HepG2 (cell line): ENCODE results near the gene BRCA1. TPM values are rescaled to one million over a fixed set of nuclear protein-coding genes. Genes with fewer than 3 reads are reported as not detected.

Source experiments
- ATAC-seq: fragments of 200-7000 bp; cut with Tn5 transposase; 3 replicates; pipeline ENCODE4 v1.9.1; 2020; ENCODE audit warnings: mild to moderate bottlenecking, moderate library complexity
- BruUV-seq: library from RNA; stranded (reverse); fragments of 400-500 nt; replicated peaks from 2 replicates; lab custom pipeline; 2021; lab: Mats Ljungman, UMichigan
- CTCF ChIA-PET: fragments of 300-600 bp; formaldehyde crosslinking; extraction: SDS; loops from one replicate; lab custom pipeline; 2021; ENCODE audit warnings: low total read pairs, inconsistent platforms, low intra/inter-chr PET ratio; lab: Yijun Ruan, JAX
- POLR2A ChIA-PET: fragments of 350-600 bp; sonication (Branson Sonifier 250); formaldehyde crosslinking; loops from one replicate; lab custom pipeline; 2020; ENCODE audit warnings: antibody characterized with exemption, inconsistent platforms; lab: Yijun Ruan, JAX
- DNase-seq: peaks from one replicate; pipeline ENCODE4 v3.0.0-alpha.2; 2015; ENCODE audit warnings: low spot score
- FAIRE-seq: peaks from 3 replicates; lab custom pipeline; 2011; peaks lifted over from hg19 to GRCh38; lab: Jason Lieb, UNC
- H2AFZ ChIP-seq: one replicate; pipeline ENCODE4 v1.6.1; 2011; ENCODE audit warnings: low read length, inconsistent platforms
- H3K27ac ChIP-seq: fragments of 300-600 bp; 3 replicates; pipeline ENCODE4 v1.8.0; 2011; ENCODE audit warnings: mixed run types, mild to moderate bottlenecking, mixed read lengths, low read length, inconsistent platforms; ENCODE audit not compliant: insufficient read depth; ENCODE audit errors: extremely low read length
- H3K27me3 ChIP-seq, 2 experiments: fragments of 200-600 bp in 1 of 2; 2 replicates in 1 of 2; 3 replicates in 1 of 2; pipeline versions ENCODE4 v1.6.0 to v1.8.0; 2011; ENCODE audit warnings: low read length in 2 of 2, mild to moderate bottlenecking in 2 of 2, moderate library complexity in 2 of 2, inconsistent platforms in 1 of 2; ENCODE audit not compliant: insufficient read depth in 2 of 2, control insufficient read depth in 1 of 2
- H3K36me3 ChIP-seq, 2 experiments: fragments of 200-600 bp in 1 of 2; replicated peaks in 1 of 2; 2 replicates in 1 of 2; 3 replicates in 1 of 2; pipeline versions ENCODE4 v1.5.1 to v1.8.0; 2011; ENCODE audit warnings: low read length in 2 of 2, inconsistent platforms in 1 of 2; ENCODE audit not compliant: insufficient read depth in 2 of 2, control insufficient read depth in 1 of 2
- H3K4me1 ChIP-seq: 2 replicates; pipeline ENCODE4 v1.5.1; 2012; ENCODE audit warnings: low read length, inconsistent platforms; ENCODE audit not compliant: insufficient read depth
- H3K4me2 ChIP-seq: 2 replicates; pipeline ENCODE4 v1.6.0; 2011; ENCODE audit warnings: low read depth, low read length, inconsistent platforms
- H3K4me3 ChIP-seq, 3 experiments: fragments of 200-600 bp in 1 of 3; sonication (generic), shearing (Covaris generic) in 1 of 3; replicated peaks in 1 of 3; 2 replicates each; pipeline ENCODE4 v1.5.1; 2011 to 2016; ENCODE audit warnings: low read length in 3 of 3, inconsistent platforms in 2 of 3, low read depth in 2 of 3, mild to moderate bottlenecking in 2 of 3, control low read depth in 1 of 3, mixed read lengths in 1 of 3; ENCODE audit not compliant: insufficient read depth in 1 of 3
- H3K79me2 ChIP-seq: one replicate; pipeline ENCODE4 v1.6.1; 2011; ENCODE audit warnings: low read length, inconsistent platforms; ENCODE audit not compliant: insufficient read depth
- H3K9ac ChIP-seq: 2 replicates; pipeline ENCODE4 v1.6.0; 2011; ENCODE audit warnings: mild to moderate bottlenecking, low read depth, low read length, inconsistent platforms; ENCODE audit not compliant: insufficient read depth
- H3K9me3 ChIP-seq: 2 replicates; pipeline ENCODE4 v1.5.1; 2012; ENCODE audit warnings: mild to moderate bottlenecking, low read length
- H4K20me1 ChIP-seq: 2 replicates; pipeline ENCODE4 v1.6.0; 2011; ENCODE audit warnings: inconsistent platforms, mild to moderate bottlenecking, low read length, moderate library complexity; ENCODE audit not compliant: insufficient read depth
- ARNT2 ChIP-seq: sonication (generic); formaldehyde crosslinking; IDR thresholded peaks from 2 replicates; pipeline ENCODE4 v1.8.0; 2022; ENCODE audit warnings: mild to moderate bottlenecking, low read depth, missing genetic modification reagents, moderate library complexity
- ESRRA ChIP-seq: sonication (generic); formaldehyde crosslinking; IDR thresholded peaks from 2 replicates; pipeline ENCODE4 v1.5.1; 2020; ENCODE audit warnings: mild to moderate bottlenecking, low read depth, missing genetic modification reagents
- IRF9 ChIP-seq: sonication (generic); formaldehyde crosslinking; IDR thresholded peaks from 2 replicates; pipeline ENCODE4 v1.8.0; 2022; ENCODE audit warnings: missing genetic modification reagents, mild to moderate bottlenecking, borderline replicate concordance
- MTF1 ChIP-seq: sonication (generic); formaldehyde crosslinking; IDR thresholded peaks from 2 replicates; pipeline ENCODE4 v1.5.0; 2020; ENCODE audit warnings: missing genetic modification reagents
- NFKBIZ ChIP-seq: IDR thresholded peaks from 2 replicates; pipeline ENCODE4 v1.6.1; 2018; ENCODE audit warnings: missing genetic modification reagents, missing compliant biosample characterization
- NR2F6 ChIP-seq, 2 experiments: IDR thresholded peaks; 2 replicates each; pipeline ENCODE4 v1.6.1; 2016; ENCODE audit warnings: antibody characterized with exemption in 1 of 2, mild to moderate bottlenecking in 1 of 2
- POLR2A ChIP-seq, 2 experiments: IDR thresholded peaks; 2 replicates each; pipeline ENCODE4 v1.6.1; 2011; ENCODE audit warnings: low read depth in 2 of 2, low read length in 2 of 2, mild to moderate bottlenecking in 1 of 2, moderate library complexity in 1 of 2; ENCODE audit not compliant: insufficient read depth in 1 of 2
- POLR2AphosphoS5 ChIP-seq: IDR thresholded peaks from 2 replicates; pipeline ENCODE4 v1.6.1; 2012; ENCODE audit warnings: low read depth, low read length
- RBFOX2 ChIP-seq: fragments of 200-400 bp; formaldehyde crosslinking; IDR thresholded peaks from 2 replicates; pipeline ENCODE4 v1.6.1; 2017; ENCODE audit warnings: low read depth, mild to moderate bottlenecking, low read length
- SMAD9 ChIP-seq: sonication (generic); formaldehyde crosslinking; IDR thresholded peaks from 2 replicates; pipeline ENCODE4 v1.5.1; 2020; ENCODE audit warnings: mild to moderate bottlenecking, missing genetic modification reagents
- STAG1 ChIP-seq: sonication (generic); formaldehyde crosslinking; IDR thresholded peaks from 2 replicates; pipeline ENCODE4 v1.4.0; 2020; ENCODE audit warnings: missing genetic modification reagents
- TBX3 ChIP-seq: fragments of 450-650 bp; IDR thresholded peaks from 2 replicates; pipeline ENCODE4 v1.6.1; 2017; ENCODE audit warnings: antibody characterized with exemption, mild to moderate bottlenecking, inconsistent platforms, borderline replicate concordance
- ZMYM4 ChIP-seq: sonication (generic); formaldehyde crosslinking; IDR thresholded peaks from 2 replicates; pipeline ENCODE4 v1.8.1; 2023; ENCODE audit warnings: mild to moderate bottlenecking, missing genetic modification reagents
- ZNF180 ChIP-seq: sonication (generic); formaldehyde crosslinking; IDR thresholded peaks from 2 replicates; pipeline ENCODE4 v1.4.0; 2020; ENCODE audit warnings: low read depth, missing genetic modification reagents, borderline replicate concordance
- ZNF34 ChIP-seq: sonication (generic); formaldehyde crosslinking; IDR thresholded peaks from 2 replicates; pipeline ENCODE4 v1.4.0; 2020; ENCODE audit warnings: mild to moderate bottlenecking, missing genetic modification reagents, borderline replicate concordance
- ZNF652 ChIP-seq: IDR thresholded peaks from 2 replicates; pipeline ENCODE4 v1.6.1; 2016; ENCODE audit warnings: low read depth, borderline replicate concordance
- WGBS: methylation state at CpG from one replicate; pipeline ENCODE4 v1.1.6; 2017; ENCODE audit warnings: low lambda C conversion rate; 5-methylcytosine and 5-hydroxymethylcytosine counted together
- in situ Hi-C: cut with HindIII; loops from 2 replicates; pipeline ENCODE4 v1.10.0; 2017; ENCODE audit warnings: low pct_unique_long_range_greater_than_20kb; ENCODE audit not compliant: extremely low pct_ligation_motif_present
- intact Hi-C: fragments of 100-400 bp; cut with micrococcal nuclease; formaldehyde crosslinking; loops from one replicate; pipeline ENCODE4 v1.10.0; 2022; ENCODE audit not compliant: unreplicated experiment
- polyA plus RNA-seq, 8 experiments: library from polyadenylated mRNA; depleted of rRNA in 3 of 8; stranded (reverse) in 7 of 8; unstranded in 1 of 8; fragments of >200 nt; fragmentation: Illumina TruSeq in 4 of 8; extraction: Trizol in 4 of 8; gene quantifications; 2 replicates each; pipeline versions ENCODE4 v1.2.1 to v1.2.3, GENCODE V29; 2011 to 2016; ENCODE audit warnings: low read depth in 4 of 8, missing spikeins in 1 of 8, mixed read lengths in 1 of 8; ENCODE audit not compliant: insufficient read depth in 1 of 8
- total RNA-seq, 5 experiments: library from RNA; depleted of rRNA; stranded (reverse); fragments of >200 nt; fragmentation: Illumina TruSeq; extraction: Trizol; gene quantifications; 2 replicates each; pipeline ENCODE4 v1.2.3, GENCODE V29; 2016; ENCODE audit warnings: low read depth in 1 of 5
- TF ChIP-seq, protein P1 (sequence below): sonication (generic); formaldehyde crosslinking; IDR thresholded peaks from 2 replicates; pipeline ENCODE4 v1.4.0; 2020; ENCODE audit warnings: low read depth, mild to moderate bottlenecking, missing genetic modification reagents
- TF ChIP-seq, protein P2 (sequence below): sonication (generic); formaldehyde crosslinking; IDR thresholded peaks from 2 replicates; pipeline ENCODE4 v1.4.0; 2020; ENCODE audit warnings: low read depth, mild to moderate bottlenecking, missing genetic modification reagents
- TF ChIP-seq, protein P3 (sequence below): IDR thresholded peaks from 2 replicates; pipeline ENCODE4 v1.6.1; 2016; ENCODE audit warnings: missing genetic modification reagents, missing compliant biosample characterization

The BRCA1 gene
- total and polyA plus RNA-seq, 2 of the 13 experiments (the other 11 are each of a cell fraction or from before 2014, with no cell fraction given) = 13.3 to 37.5 TPM

- TF ChIP-seq, protein P1, sequence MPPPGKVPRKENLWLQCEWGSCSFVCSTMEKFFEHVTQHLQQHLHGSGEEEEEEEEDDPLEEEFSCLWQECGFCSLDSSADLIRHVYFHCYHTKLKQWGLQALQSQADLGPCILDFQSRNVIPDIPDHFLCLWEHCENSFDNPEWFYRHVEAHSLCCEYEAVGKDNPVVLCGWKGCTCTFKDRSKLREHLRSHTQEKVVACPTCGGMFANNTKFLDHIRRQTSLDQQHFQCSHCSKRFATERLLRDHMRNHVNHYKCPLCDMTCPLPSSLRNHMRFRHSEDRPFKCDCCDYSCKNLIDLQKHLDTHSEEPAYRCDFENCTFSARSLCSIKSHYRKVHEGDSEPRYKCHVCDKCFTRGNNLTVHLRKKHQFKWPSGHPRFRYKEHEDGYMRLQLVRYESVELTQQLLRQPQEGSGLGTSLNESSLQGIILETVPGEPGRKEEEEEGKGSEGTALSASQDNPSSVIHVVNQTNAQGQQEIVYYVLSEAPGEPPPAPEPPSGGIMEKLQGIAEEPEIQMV (CRISPR knock-in tag) = no peak
- TF ChIP-seq SMAD9 (no peak), RBFOX2 (no peak), ARNT2 (CRISPR knock-in tag) (no peak), STAG1 (CRISPR knock-in tag) (peak; percentile 96)
- TF ChIP-seq, all 625 proteins: peak for 185
Observed at GRCh38 chr17:43006639-43007551, 118.3 kb downstream of the BRCA1 start, which contains the start of gene IFI35 (continued).

- peaks cover 14 to 33% of the 10 kb centered on the region in 2 experiments for H3K36me3 ChIP-seq
- no peak overlapping the region for H2AFZ ChIP-seq
- intact Hi-C loops (no loop called here), in situ Hi-C loops (no loop called here)
- 94% methylated on average over 5 of the region's 5 CpGs for WGBS
- DNase-seq (peak; percentile 63), FAIRE-seq (no peak), ATAC-seq (peak; percentile 28)
- H3K79me2 ChIP-seq = peaks cover 20% of the 10 kb centered on the region
- no peaks in the 10 kb centered on the region; a peak in 1 of 5 replicates for H3K27me3 ChIP-seq
- H3K4me2 ChIP-seq = no peak overlapping the region
- ChIA-PET POLR2A (interaction anchor here (0.7 to 1.6 kb wide), 2 partner anchors 91 to 123 kb away, joined by 3 to 4 read pairs; no protein-coding TSS in a partner anchor), CTCF (no interaction called here)
- peak overlapping the region; percentile 25 for H3K27ac ChIP-seq
- H3K4me1 ChIP-seq = peaks cover 79% of the 10 kb centered on the region
- H3K9me3 ChIP-seq = no peaks in the 10 kb centered on the region
- BruUV-seq = no TSS peak
- H4K20me1 ChIP-seq = peaks cover 24% of the 10 kb centered on the region
- no peak overlapping the region for H3K9ac ChIP-seq
- H3K4me3 ChIP-seq = no peak overlapping the region
- TF ChIP-seq ESRRA (CRISPR knock-in tag) (no peak), POLR2AphosphoS5 (peak; percentile 43; the same call in 1 of the 2 replicates), NR2F6 (IDR thresholded peaks at IDR 0.05) (no peak), NR2F6 (CRISPR knock-in tag; IDR thresholded peaks at IDR 0.05) (no peak), NFKBIZ (no peak), MTF1 (no peak), ZNF34 (no peak), ZNF652 (CRISPR knock-in tag) (no peak), ZNF180 (CRISPR knock-in tag) (no peak), ZMYM4 (CRISPR knock-in tag) (no peak), POLR2A (IDR thresholded peaks at IDR 0.05; ENCODE audit: insufficient read depth in 1 of 2, low read depth in 2 of 2, low read length in 2 of 2) (peak in 1 of 2 experiments; percentile 45; a peak in 2 of 4 replicates), TBX3 (no peak), IRF9 (CRISPR knock-in tag) (no peak)
- TF ChIP-seq, protein P2, sequence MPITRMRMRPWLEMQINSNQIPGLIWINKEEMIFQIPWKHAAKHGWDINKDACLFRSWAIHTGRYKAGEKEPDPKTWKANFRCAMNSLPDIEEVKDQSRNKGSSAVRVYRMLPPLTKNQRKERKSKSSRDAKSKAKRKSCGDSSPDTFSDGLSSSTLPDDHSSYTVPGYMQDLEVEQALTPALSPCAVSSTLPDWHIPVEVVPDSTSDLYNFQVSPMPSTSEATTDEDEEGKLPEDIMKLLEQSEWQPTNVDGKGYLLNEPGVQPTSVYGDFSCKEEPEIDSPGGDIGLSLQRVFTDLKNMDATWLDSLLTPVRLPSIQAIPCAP (CRISPR knock-in tag) = no peak
- TF ChIP-seq, protein P3, sequence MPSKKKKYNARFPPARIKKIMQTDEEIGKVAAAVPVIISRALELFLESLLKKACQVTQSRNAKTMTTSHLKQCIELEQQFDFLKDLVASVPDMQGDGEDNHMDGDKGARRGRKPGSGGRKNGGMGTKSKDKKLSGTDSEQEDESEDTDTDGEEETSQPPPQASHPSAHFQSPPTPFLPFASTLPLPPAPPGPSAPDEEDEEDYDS (CRISPR knock-in tag) = no peak
Observed at GRCh38 chr17:43003542-43004172, 121.5 kb downstream of the BRCA1 start.
